A172 (cell line): ENCODE results near the gene ATP6V1G2. TPM values are rescaled to one million over a fixed set of nuclear protein-coding genes. Genes with fewer than 3 reads are reported as not detected.
"Not testable (repeated sequence)": the region's sequence is repeated elsewhere in the genome, so short reads cannot be mapped to it uniquely, and the experiment has no call there.

ENCODE experiments used
- DNase-seq: peaks from one replicate; pipeline ENCODE4 v3.0.0-alpha.2; 2015; ENCODE audit warnings: low spot score
- total RNA-seq: library from RNA; depleted of rRNA; stranded (reverse); fragments of >200 nt; shearing (Covaris generic); gene quantifications from 2 replicates; pipeline ENCODE4 v1.2.3, GENCODE V29; 2014; rRNA removed

The ATP6V1G2 gene
- total RNA-seq, 1 experiment from 2014 or later: 1.4 TPM

DNA sequence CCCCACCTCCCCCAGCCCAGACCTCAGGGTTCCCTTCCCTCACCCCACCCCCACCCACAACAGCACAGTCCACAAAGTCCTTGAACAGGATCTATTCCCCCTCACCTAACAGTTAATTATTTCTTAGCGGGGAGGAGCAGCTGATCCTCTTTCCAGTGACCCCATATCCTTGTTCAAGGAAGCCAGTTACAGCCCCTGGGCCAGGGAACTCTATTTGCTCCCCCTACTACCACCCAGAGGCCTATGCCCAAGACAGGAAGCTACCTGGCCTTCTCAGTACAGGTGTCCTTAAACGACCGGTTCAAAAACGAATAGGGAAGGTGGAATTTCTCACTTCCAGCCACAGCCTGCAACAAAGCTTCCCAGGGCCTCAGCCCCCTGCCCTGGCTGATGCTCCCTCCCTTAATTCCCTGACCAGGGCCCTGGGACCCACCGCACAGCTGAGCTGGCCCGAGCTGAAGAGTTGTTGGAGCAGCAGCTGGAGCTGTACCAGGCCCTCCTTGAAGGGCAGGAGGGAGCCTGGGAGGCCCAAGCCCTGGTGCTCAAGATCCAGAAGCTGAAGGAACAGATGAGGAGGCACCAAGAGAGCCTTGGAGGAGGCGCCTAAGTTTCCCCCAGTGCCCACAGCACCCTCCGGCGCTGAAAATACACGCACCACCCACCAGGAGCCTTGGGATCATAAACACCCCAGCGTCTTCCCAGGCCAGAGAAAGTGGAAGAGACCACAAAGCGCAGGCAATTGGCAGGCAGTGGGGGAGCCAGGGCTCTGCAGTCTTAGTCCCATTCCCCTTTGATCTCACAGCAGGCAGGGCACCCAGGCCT is 16.9 kb downstream of the ATP6V1G2 start:
- DNase-seq: no peak

GRCh38 chr6:31528821-31529328 is 17.5 kb downstream of the ATP6V1G2 start, which contains the start of gene MCCD1:
TSS of gene MCCD1 (plus strand) at chr6:31528962. CDS start at chr6:31529015, 53 bp downstream.
- no peak for DNase-seq

GRCh38 chr6:31528307-31528777 is 18.1 kb downstream of the ATP6V1G2 start:
- no peak for DNase-seq

DNA sequence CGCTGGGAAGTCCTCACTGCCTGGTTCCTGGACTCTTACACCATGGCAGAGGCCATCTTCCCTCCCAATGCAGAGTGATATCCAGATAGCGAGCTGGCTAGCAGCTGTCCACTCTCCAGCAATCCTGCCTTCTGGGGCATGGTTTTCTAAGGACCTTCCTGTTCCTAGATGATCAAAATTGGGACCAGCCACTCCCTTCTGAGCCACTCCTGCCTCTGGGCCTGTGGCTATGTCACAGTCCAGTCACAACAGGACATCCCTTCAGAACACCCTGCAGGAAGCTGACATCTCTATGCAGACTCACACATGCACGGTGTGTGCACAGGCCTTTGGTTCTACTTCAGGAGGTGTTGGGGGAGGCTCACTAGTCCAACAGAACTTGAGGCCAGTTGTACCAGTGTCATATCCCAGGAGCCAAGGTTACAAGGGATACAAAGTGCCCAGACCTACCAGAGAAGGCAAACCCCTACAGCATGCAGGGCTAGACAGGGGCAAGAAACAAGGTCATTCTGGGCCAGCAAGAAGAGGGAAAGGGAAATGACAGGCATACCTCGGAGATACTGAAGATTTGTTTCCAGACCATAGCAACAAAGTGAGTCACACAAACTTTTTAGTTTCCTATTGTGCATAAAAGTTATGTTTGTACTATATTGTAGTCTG is 20.3 kb downstream of the ATP6V1G2 start:
- DNase-seq: peak; percentile 26

GRCh38 chr6:31525553-31525931 is 20.9 kb downstream of the ATP6V1G2 start:
- no peak for DNase-seq

- DNase-seq: no peak
Measured at GRCh38 chr6:31521835-31522234, 24.6 kb downstream of the ATP6V1G2 start.

DNA sequence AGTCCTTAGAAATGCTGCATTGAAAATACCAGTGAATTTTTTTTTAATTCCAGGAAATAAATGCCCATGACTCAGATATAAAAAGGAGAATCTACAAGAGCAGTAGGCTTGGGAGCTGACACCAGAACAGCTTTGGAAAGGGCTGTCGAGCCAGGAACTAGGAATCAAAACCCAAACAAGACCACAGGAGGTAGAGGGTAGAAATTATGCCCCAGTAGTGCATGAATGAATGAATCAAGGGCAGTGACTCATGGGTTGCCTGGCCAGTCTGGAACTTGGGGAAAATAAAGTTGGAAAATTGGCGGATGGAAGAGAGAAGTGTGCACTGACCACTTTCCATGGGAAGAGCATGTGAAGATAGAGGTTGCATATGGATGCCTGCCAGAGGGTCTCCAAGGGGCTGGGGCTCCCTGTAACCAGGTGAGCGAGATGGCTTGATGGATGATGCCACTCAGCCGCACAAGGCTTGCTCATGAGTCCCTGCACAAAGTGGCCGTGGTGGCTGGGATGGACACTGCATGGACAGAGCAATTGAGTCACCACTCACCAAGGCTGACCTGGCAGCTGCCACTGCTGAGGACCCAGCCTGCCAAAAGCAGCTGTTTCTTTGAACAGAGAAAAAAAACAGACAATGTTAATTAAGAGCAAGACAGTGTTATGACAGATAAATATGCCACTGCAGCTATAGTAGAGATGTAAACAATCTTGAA is 32.8 kb downstream of the ATP6V1G2 start:
- DNase-seq: peak; percentile 2

- peak; percentile 10 for DNase-seq
Measured at GRCh38 chr6:31510007-31510406, 36.4 kb downstream of the ATP6V1G2 start.

GRCh38 chr6:31509036-31509435 is 37.4 kb downstream of the ATP6V1G2 start:
- DNase-seq: not testable (repeated sequence)

DNA sequence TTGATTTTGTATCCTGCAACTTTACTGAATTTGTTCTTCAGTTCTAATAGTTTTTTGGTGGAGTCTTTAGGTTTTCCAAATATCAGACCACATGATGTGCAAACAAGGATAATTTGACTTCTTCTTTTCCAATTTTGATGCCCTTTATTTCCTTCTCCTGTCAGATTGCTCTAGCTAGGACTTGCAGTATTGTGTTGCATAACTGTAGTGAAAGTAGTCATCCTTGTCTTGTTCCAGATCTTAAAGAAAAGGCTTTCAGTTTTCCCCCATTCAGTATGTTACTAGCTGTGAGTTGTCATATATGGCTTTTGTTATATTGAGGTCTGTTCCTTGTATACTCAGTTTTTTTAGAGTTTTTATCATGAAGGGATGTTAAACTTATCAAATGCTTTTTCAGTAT is 43.8 kb downstream of the ATP6V1G2 start:
- DNase-seq: no peak

DNA sequence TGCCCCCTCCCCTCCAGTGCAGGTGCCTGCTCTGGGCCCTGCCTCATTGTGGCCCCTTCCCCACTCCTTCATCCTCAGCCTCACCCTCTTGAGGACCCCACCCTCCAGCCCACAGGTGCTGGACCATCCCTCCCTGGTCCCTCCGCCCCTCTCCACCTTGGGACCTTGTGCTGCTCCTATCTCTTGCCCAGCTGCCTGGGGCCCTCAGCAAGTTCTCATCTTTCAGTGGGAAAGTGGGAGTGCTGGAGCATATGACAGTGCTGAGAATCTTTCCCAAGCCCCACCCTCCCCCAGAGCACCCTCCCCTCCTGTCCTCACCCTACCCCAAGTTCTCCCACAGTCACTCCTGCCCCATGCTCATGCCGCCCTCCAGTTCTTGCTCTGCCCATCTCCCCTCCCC is 46.8 kb downstream of the ATP6V1G2 start:
- not testable (repeated sequence) for DNase-seq

DNA sequence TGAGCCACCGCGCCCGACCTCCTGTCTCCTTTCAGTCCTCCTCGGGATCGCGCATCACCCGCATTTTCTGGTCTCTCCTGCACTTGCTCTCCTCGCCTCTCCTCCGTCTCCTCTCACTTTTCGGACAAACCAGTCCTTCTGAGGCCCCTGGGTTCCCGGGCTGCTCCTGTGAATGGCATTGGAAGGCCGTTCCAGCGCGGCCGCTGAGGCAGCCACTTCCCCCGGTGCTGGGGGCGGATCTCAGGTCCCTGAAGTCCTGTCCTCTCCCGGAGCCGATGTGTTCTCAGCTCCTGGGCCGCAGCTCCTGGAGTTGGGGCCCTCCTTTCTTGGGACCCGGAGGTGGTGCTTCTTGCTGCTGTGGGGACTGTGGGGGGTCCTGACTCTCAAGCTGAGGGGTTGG is 47.7 kb downstream of the ATP6V1G2 start:
- no peak for DNase-seq

- peak; percentile 64 for DNase-seq
Measured at GRCh38 chr6:31497531-31498476, 48.6 kb downstream of the ATP6V1G2 start, which contains the start of gene MICB. TSS of gene MICB (plus strand) at chr6:31498145. CDS start at chr6:31498194, 49 bp downstream.

DNA sequence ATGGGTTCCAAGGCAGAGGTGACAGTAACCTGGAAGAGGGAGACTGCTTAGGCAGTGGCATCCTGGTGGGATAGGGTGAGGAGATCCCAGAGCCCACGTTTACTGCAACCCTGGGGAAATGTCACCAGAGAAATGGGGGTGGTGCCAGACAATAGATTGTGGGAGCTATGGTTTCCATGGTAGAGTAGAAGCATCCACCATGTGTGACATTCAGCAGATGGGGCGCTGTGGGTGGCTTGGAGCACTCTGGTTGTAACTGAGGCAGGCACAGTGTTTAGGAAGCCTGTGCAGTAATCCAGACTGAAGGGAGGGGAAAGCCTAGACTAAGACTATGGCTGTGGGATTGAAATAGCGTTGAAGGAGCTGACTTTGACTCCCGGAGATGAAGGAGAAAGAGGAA is 49.6 kb downstream of the ATP6V1G2 start:
- not testable (repeated sequence) for DNase-seq

DNA sequence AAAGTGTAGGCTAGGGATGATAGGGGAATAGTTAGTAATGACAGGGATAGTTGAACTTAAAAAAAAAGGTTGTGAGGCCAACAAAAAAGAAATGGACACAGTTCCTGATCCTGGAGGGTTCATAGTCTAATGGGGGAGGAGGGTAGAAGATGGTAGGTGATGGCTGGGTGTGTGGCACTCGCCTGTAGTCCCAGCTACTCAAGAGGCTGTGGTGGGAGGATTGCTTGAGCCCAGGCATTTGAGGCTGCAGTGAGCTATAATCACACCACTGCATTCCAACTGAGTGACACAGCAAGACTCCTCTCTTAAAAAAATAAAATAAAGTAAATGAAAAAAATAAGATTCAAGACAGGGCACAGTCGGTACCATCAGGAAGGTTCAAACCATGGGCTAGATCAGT is 50.8 kb downstream of the ATP6V1G2 start:
- DNase-seq: no peak

Other genes starting within 250 kb of the ATP6V1G2 start
- 284 and 365 TPM in 2 replicates for gene HLA-B, start 189.4 kb downstream of the ATP6V1G2 start, total RNA-seq
- 60.3 and 67.6 TPM in 2 replicates for gene MICA, start 143.0 kb downstream of the ATP6V1G2 start, total RNA-seq
- 16.5 and 17.1 TPM in 2 replicates for gene MICB, start 48.5 kb downstream of the ATP6V1G2 start, total RNA-seq
- not detected in 2 replicates for gene MCCD1, start 17.6 kb downstream of the ATP6V1G2 start, total RNA-seq
- gene DDX39B, start 4.6 kb downstream of the ATP6V1G2 start, total RNA-seq: 317 and 405 TPM in 2 replicates
- gene NFKBIL1, start 1.0 kb upstream of the ATP6V1G2 start, total RNA-seq: 21.1 and 22.0 TPM in 2 replicates
- gene LTA, start 25.7 kb upstream of the ATP6V1G2 start, total RNA-seq: not detected in 2 replicates
- gene TNF, start 29.0 kb upstream of the ATP6V1G2 start, total RNA-seq: not detected in 2 replicates
- not detected in 2 replicates for gene LTB, start 35.8 kb upstream of the ATP6V1G2 start, total RNA-seq
- not detected in 2 replicates for gene LST1, start 39.7 kb upstream of the ATP6V1G2 start, total RNA-seq
- gene NCR3, start 46.4 kb upstream of the ATP6V1G2 start, total RNA-seq: not detected in 2 replicates
- not detected in 2 replicates for gene AIF1, start 68.6 kb upstream of the ATP6V1G2 start, total RNA-seq
- 46.7 and 55.9 TPM in 2 replicates for gene PRRC2A, start 74.1 kb upstream of the ATP6V1G2 start, total RNA-seq
- 176 and 186 TPM in 2 replicates for gene BAG6, start 106.1 kb upstream of the ATP6V1G2 start, total RNA-seq
- gene APOM, start 109.3 kb upstream of the ATP6V1G2 start, total RNA-seq: 2.0 and 4.2 TPM in 2 replicates
- 15.9 and 22.0 TPM in 2 replicates for gene C6orf47, start 114.2 kb upstream of the ATP6V1G2 start, total RNA-seq
- gene GPANK1, start 118.4 kb upstream of the ATP6V1G2 start, total RNA-seq: 9.5 and 13.2 TPM in 2 replicates
- gene CSNK2B, start 119.5 kb upstream of the ATP6V1G2 start, total RNA-seq: 263 and 282 TPM in 2 replicates
- 1.2 and 2.0 TPM in 2 replicates for gene LY6G5B, start 123.4 kb upstream of the ATP6V1G2 start, total RNA-seq
- not detected in 2 replicates for gene LY6G5C, start 134.5 kb upstream of the ATP6V1G2 start, total RNA-seq
- 38.5 and 40.9 TPM in 2 replicates for gene ABHD16A, start 156.7 kb upstream of the ATP6V1G2 start, total RNA-seq
- gene LY6G6F, start 160.3 kb upstream of the ATP6V1G2 start, total RNA-seq: not detected in 2 replicates
- gene LY6G6D, start 168.7 kb upstream of the ATP6V1G2 start, total RNA-seq: not detected in 2 replicates
- gene LY6G6C, start 175.1 kb upstream of the ATP6V1G2 start, total RNA-seq: not detected in 2 replicates
- gene MPIG6B, start 176.8 kb upstream of the ATP6V1G2 start, total RNA-seq: not detected in 2 replicates
- gene DDAH2, start 182.7 kb upstream of the ATP6V1G2 start, total RNA-seq: 134 and 166 TPM in 2 replicates
- gene CLIC1, start 189.9 kb upstream of the ATP6V1G2 start, total RNA-seq: 927 and 1,153 TPM in 2 replicates
- 3.2 and 6.1 TPM in 2 replicates for gene MSH5, start 193.4 kb upstream of the ATP6V1G2 start, total RNA-seq
- gene SAPCD1, start 216.0 kb upstream of the ATP6V1G2 start, total RNA-seq: 1.1 and 3.0 TPM in 2 replicates
- 0.60 and 3.2 TPM in 2 replicates for gene VWA7, start 230.7 kb upstream of the ATP6V1G2 start, total RNA-seq
- gene VARS1, start 249.1 kb upstream of the ATP6V1G2 start, total RNA-seq: 56.0 and 58.8 TPM in 2 replicates